GM12872 (cell line): ENCODE data around the gene PARD3.
A peak's percentile ranks its signal among the peaks of the same experiment; 100 is the strongest.

Experiments
- TF ChIP-seq, protein P1 (sequence below): IDR thresholded peaks from 3 replicates; pipeline ENCODE4 v1.5.1; 2011; ENCODE audit warnings: low read depth, mild to moderate bottlenecking, low read length, moderate library complexity; ENCODE audit not compliant: insufficient read depth

Gene PARD3

DNA sequence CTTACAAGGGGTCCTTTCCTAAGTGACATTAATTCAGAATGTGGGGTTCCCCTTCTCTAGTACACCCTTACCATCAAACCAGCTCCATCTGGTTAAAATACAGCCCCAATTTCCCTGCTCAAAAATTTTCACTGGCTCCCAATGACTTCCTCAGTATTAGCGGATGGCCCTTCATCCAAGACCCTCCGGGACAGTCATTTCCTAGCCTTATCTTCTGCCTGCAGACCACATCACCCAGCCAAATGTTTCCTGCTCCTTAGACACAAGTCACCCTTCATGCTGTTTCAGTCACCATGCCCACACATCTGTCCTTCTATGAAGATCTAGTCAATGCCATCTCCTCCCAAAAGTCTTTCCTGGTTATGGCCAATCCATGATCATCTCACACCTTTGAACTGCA lies 45.2 kb downstream of the PARD3 start:
- TF ChIP-seq, protein P1, sequence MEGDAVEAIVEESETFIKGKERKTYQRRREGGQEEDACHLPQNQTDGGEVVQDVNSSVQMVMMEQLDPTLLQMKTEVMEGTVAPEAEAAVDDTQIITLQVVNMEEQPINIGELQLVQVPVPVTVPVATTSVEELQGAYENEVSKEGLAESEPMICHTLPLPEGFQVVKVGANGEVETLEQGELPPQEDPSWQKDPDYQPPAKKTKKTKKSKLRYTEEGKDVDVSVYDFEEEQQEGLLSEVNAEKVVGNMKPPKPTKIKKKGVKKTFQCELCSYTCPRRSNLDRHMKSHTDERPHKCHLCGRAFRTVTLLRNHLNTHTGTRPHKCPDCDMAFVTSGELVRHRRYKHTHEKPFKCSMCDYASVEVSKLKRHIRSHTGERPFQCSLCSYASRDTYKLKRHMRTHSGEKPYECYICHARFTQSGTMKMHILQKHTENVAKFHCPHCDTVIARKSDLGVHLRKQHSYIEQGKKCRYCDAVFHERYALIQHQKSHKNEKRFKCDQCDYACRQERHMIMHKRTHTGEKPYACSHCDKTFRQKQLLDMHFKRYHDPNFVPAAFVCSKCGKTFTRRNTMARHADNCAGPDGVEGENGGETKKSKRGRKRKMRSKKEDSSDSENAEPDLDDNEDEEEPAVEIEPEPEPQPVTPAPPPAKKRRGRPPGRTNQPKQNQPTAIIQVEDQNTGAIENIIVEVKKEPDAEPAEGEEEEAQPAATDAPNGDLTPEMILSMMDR: no peak

- TF ChIP-seq, protein P1: no peak
These were observed 46.1 kb downstream of the PARD3 start for GRCh38 chr10:34768972-34769330.

- TF ChIP-seq, protein P1: no peak
These were observed 46.7 kb downstream of the PARD3 start for GRCh38 chr10:34768261-34768971.

GRCh38 chr10:34766811-34767494 lies 48.1 kb downstream of the PARD3 start:
- TF ChIP-seq, protein P1: no peak

GRCh38 chr10:34766266-34766600 lies 48.9 kb downstream of the PARD3 start:
- TF ChIP-seq, protein P1: no peak

DNA sequence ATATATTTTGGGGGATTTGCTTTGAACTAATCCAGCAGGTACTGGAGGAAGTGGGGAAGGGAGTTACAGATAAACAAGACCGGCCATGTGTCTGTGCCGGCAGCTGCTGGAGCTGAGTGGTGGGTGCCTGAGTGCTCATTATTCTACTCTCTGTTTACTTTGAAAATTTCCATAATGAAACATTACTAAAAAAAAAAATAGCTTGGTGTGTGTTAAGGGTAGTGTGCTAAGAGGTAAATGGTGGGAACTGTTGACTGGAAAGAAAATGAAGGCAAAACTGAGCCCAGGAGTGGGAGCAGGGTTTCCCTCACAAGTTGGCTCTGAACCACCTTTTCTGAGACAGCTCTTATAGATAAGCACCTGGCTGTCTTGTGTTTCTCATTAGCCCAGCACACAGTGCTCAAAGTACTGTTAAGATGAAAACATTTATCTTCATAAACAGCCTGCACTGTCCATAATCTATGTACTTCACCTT lies 50.6 kb downstream of the PARD3 start:
- TF ChIP-seq, protein P1: no peak

GRCh38 chr10:34762603-34763299 lies 52.3 kb downstream of the PARD3 start:
- TF ChIP-seq, protein P1: peak; percentile 29; the same call in 2 of the 3 replicates
